ENCODE measurements around the gene EIF4E3. TPM values are rescaled to one million over a fixed set of nuclear protein-coding genes. Genes with fewer than 3 reads are reported as not detected.

Gene EIF4E3
- total RNA-seq, 4 donors from 2014 or later = 20.1 to 54.5 (median 27.5) TPM

- no peak for TF ChIP-seq CTCF (IDR thresholded peaks at IDR 0.05; ENCODE audit: low read depth)
Measured at GRCh38 chr3:71754610-71755253, 29.5 kb upstream of the EIF4E3 start.

GRCh38 chr3:71753701-71754609, 28.8 kb upstream of the EIF4E3 start, which contains the start of gene GPR27:
Gene GPR27 (plus strand): TSS chr3:71753855. CDS start chr3:71754050, 195 bp downstream.
- no peak for TF ChIP-seq CTCF (IDR thresholded peaks at IDR 0.05; ENCODE audit: low read depth)

DNA sequence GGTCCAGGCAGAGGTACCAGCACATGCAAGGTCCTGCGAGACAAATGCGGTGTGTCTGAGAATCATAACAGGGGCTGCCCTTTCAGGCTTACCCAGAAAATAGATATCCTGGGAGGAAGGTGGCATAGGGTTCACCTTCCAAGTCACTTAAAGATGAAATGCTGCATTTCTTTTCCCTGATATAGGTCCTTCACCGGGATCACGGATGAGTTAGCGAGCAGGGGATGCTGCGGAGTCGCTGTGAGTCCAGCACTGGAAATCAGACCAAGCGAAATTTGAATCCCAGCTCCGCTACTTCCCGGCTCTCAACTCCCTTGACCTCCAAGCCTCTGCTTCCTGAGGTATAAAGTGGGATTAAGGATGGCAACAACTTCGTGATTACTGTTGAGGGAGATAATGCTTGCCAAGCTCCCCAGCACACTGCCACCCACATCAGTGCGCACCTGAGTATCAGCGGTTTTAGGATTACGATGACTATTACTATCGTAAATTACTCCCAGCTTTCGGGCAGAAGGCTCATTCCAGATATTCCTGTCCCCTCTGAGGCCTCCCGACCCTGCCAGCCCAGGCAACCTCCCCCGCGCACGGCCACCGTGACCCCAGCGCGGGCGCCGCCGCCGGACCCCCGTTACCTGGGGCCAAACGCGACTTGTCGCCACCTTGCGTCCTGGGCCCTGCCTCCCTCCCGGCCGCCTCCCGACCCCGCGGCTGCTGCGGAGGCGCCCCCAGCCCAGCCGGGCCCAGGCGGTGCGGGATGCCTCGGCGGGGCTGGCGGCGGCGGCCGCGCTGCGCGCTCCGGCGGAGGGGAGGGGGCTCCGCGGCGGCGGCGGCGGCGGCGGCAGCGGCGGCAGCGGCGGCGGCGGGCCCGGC, 27.9 kb upstream of the EIF4E3 start:
- TF ChIP-seq CTCF (IDR thresholded peaks at IDR 0.05; ENCODE audit: low read depth) = no peak

- TF ChIP-seq CTCF (IDR thresholded peaks at IDR 0.05; ENCODE audit: low read depth) = no peak
Measured at GRCh38 chr3:71751602-71752001, 26.4 kb upstream of the EIF4E3 start.

DNA sequence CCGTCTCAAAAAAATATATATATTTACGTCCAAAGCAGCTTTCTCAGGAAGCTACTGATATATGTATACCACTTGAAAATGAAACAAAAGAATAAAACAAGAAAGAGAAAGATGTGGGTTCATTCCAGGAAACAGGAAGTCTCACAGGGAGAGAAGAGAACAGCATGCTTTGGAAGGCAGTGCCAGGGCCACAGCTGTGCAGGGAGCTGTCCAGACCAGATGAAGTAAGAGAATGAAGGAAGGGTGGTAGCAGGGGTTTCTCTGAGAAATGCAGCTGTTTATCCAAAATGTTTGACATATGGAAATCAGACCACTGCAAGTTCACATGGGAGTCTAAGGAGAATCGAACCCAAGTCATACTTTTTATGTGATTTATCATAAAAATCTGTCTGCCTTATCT, 19.5 kb upstream of the EIF4E3 start:
- TF ChIP-seq CTCF (IDR thresholded peaks at IDR 0.05; ENCODE audit: low read depth) = no peak

GRCh38 chr3:71742621-71743020, 17.4 kb upstream of the EIF4E3 start:
- no peak for TF ChIP-seq CTCF (IDR thresholded peaks at IDR 0.05; ENCODE audit: low read depth)
